HG02870 (cell line): ENCODE data around the gene SLC8B1.

ENCODE experiments used
- ATAC-seq: cut with Tn5 transposase; IDR thresholded peaks from one replicate; pipeline ENCODE4 v1.9.1; 2021; ENCODE audit warnings: mild to moderate bottlenecking, moderate library complexity; ENCODE audit not compliant: unreplicated experiment

The SLC8B1 gene

GRCh38 chr12:113248842-113249435 is 86.0 kb downstream of the SLC8B1 start:
- ATAC-seq, result no peak
